ENCODE results near the gene S100A14. TPM values are rescaled to one million over a fixed set of nuclear protein-coding genes. Genes with fewer than 3 reads are reported as not detected.

Gene S100A14
- total and polyA plus RNA-seq, 9 of the 15 experiments (the other 6 are each of a cell fraction or from before 2014, with no cell fraction given): 0.10 to 0.64 (median 0.24) TPM; not detected in 3

DNA sequence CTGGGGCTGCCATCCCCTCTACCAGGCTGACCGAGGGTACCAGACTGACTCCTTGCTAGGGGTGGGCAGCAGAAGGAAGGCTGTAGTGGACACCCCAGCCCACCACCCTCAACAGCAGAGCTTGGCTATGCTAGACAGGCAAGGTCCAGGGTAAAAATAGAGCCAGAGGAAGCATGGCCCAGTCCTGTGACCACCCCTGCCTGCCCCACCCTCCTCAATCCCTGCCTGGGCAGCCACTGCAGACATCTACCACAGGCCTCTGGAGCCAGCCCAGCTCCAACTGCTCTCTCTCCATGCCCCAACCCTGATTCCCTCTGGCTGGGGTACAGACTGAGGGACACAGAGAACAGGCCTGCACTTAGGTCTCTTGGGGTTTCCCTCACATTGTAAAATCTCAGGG is 13.8 kb upstream of the S100A14 start:
- H3K4me3 ChIP-seq: no peak overlapping the region
- WGBS (ENCODE audit: insufficient coverage, low coverage, missing lambda C conversion rate): 82% methylated on average over 1 of the region's 1 CpG
- no peaks in the 10 kb centered on the region for H3K9me1 ChIP-seq (ENCODE audit: control insufficient read depth, insufficient read depth, low read length)
- H3K4me1 ChIP-seq (replicated peaks in 1 of 2; ENCODE audit: control insufficient read depth in 2 of 2, insufficient read depth in 2 of 2, low read length in 2 of 2): peaks cover 31 to 51% of the 10 kb centered on the region in 2 experiments
- H3K79me2 ChIP-seq (ENCODE audit: control insufficient read depth, insufficient read depth, low read length): peaks cover 18% of the 10 kb centered on the region
- CTCF ChIA-PET (ENCODE audit: low intra/inter-chr PET ratio): no interaction called here
- H3K27ac ChIP-seq (ENCODE audit: extremely low read depth, low read depth, low read length): no peak overlapping the region
- peaks cover 8% of the 10 kb centered on the region; the same call in 2 of the 3 replicates for H3K36me3 ChIP-seq (ENCODE audit: control insufficient read depth, insufficient read depth, low read length)
- H2AFZ ChIP-seq (ENCODE audit: low read depth, low read length): no peak overlapping the region
- no peak overlapping the region for H3K4me2 ChIP-seq (ENCODE audit: insufficient read depth, low read length)
- no TSS peak for BruUV-seq (replicated peaks)
- peak overlapping the region in 1 of 2 experiments; percentile 72; a peak in 1 of 4 replicates for H3K9ac ChIP-seq (ENCODE audit: insufficient read depth in 1 of 2, low read depth in 2 of 2, low read length in 2 of 2)
- intact Hi-C loops (cut with micrococcal nuclease) (loop anchor here (5.0 kb wide), 1 partner anchor 98 kb away; no protein-coding TSS in a partner anchor), in situ Hi-C loops (cut with MboI) (no loop called here)
- no peaks in the 10 kb centered on the region for H3K9me3 ChIP-seq (replicated peaks; ENCODE audit: control insufficient read depth, insufficient read depth, low read depth, low read length)
- H4K20me1 ChIP-seq (replicated peaks; ENCODE audit: control insufficient read depth, insufficient read depth, low read length): no peaks in the 10 kb centered on the region
- no peak for DNase-seq (ENCODE audit: extremely low read depth in 1 of 4, low spot score in 3 of 4)
- no peak for FAIRE-seq
- no peaks in the 10 kb centered on the region for H3K27me3 ChIP-seq (ENCODE audit: control insufficient read depth in 2 of 2, insufficient read depth in 2 of 2, low read length in 2 of 2)
- TF ChIP-seq FIP1L1 (IDR thresholded peaks at IDR 0.05; ENCODE audit: low read depth, low read length, poor library complexity, severe bottlenecking) (no peak), PRMT5 (CRISPR knock-in tag; IDR thresholded peaks at IDR 0.05) (no peak), POLR2G (IDR thresholded peaks at IDR 0.05; ENCODE audit: low read depth, low read length) (no peak), ZNF609 (CRISPR knock-in tag; IDR thresholded peaks at IDR 0.05; ENCODE audit: borderline replicate concordance) (no peak), ADNP (tag; IDR thresholded peaks at IDR 0.05) (no peak), ESRRB (CRISPR knock-in tag; IDR thresholded peaks at IDR 0.05; ENCODE audit: borderline replicate concordance) (no peak), ZNF830 (CRISPR knock-in tag; IDR thresholded peaks at IDR 0.05) (no peak)
- no peak for ATAC-seq
- POLR2A ChIA-PET: interaction anchor here (0.5 to 4.3 kb wide), 7 partner anchors 10 to 232 kb away, joined by 3 to 18 read pairs (median 3); partner anchors contain the start of gene S100A14

Data from K562 (cell line).